SK-N-MC (cell line): ENCODE data around the gene FOLR2.
"Not testable (repeated sequence)": the region's sequence is repeated elsewhere in the genome, so short reads cannot be mapped to it uniquely, and the experiment has no call there.

Source experiments
- DNase-seq: peaks from one replicate; pipeline ENCODE4 v3.0.0-alpha.2; 2011; ENCODE audit warnings: low read depth, low spot score
- H3K27ac ChIP-seq: fragments of 200-600 bp; sonication (generic); 2 replicates; pipeline ENCODE4 v1.5.1; 2016; ENCODE audit warnings: mixed run types
- H3K36me3 ChIP-seq: fragments of 200-600 bp; sonication (generic); 2 replicates; pipeline ENCODE4 v1.6.1; 2017; ENCODE audit warnings: antibody characterized with exemption, low read length, mixed read lengths; ENCODE audit not compliant: insufficient read depth
- H3K4me3 ChIP-seq: fragments of 200-600 bp; sonication (generic); 2 replicates; pipeline ENCODE4 v1.5.1; 2016
- H3K9ac ChIP-seq: fragments of 200-600 bp; sonication (generic); 2 replicates; pipeline ENCODE4 v1.8.0; 2017; ENCODE audit warnings: mixed run types, mixed read lengths; ENCODE audit not compliant: insufficient read length
- H3K9me3 ChIP-seq: fragments of 200-600 bp; sonication (generic); 2 replicates; pipeline ENCODE4 v1.6.1; 2017; ENCODE audit warnings: low read depth, mild to moderate bottlenecking, antibody characterized with exemption, low read length, moderate library complexity, mixed read lengths
- EZH2 ChIP-seq: fragments of 200-600 bp; sonication (generic); IDR thresholded peaks from one replicate; pipeline ENCODE4 v1.6.1; 2017; ENCODE audit warnings: antibody characterized with exemption
- FOXP2 ChIP-seq: optimal IDR thresholded peaks from 2 replicates; pipeline ENCODE3; 2011; ENCODE audit warnings: mild to moderate bottlenecking, moderate library complexity; ENCODE audit not compliant: insufficient read depth; ENCODE audit errors: extremely low read length, control extremely low read depth
- POLR2AphosphoS5 ChIP-seq: IDR thresholded peaks from 2 replicates; pipeline ENCODE4 v1.6.1; 2012; ENCODE audit warnings: mild to moderate bottlenecking, low read depth, low read length, borderline replicate concordance

The FOLR2 gene

DNA sequence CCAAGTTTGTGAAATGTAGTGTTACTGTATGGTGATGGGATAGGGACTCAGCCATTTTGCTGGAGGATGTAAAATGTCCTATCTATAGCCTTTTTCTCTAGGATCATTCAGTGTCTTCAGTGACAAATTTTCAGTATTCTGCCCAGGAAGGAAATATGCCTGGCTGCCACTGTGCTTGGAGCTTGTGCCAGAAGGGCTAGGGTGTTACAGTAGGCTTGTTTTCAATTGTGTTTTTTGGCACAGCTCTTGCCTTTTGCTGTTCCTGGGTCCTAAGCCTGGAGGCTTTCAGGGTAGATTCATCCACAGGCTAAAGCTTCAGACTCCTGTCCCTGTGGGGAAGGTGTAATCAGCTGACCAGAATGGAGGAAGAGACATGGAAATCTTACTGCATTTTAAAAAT lies 49.4 kb downstream of the FOLR2 start:
- TF ChIP-seq FOXP2 (no peak), EZH2 (no peak), POLR2AphosphoS5 (no peak)
- Histone ChIP-seq H3K9me3 (no peaks in the 10 kb centered on the region), H3K27ac (no peak overlapping the region), H3K4me3 (no peak overlapping the region), H3K36me3 (no peaks in the 10 kb centered on the region), H3K9ac (no peak overlapping the region)
- no peak for DNase-seq

DNA sequence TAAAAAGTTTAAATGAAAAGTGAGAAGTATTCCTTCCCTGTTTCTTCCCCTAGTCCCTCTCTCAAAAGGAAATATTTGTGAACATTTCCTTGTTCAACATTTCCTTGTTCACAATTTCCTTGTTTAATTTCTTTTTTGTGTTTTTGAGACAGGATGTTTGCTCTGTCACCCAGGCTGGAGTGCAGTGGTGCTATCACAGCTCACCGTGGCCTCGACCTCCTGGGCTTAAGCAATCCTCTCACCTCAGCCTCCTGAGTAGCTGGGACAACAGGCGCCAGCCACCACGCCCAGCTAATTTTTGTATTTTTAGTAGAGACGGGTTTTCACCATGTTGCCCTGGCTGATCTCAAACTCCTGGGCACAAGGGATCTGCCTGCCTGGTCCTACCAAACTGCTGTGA lies 50.4 kb downstream of the FOLR2 start:
- not testable (repeated sequence) for H3K9ac ChIP-seq, H3K4me3 ChIP-seq, H3K27ac ChIP-seq, H3K9me3 ChIP-seq, DNase-seq, H3K36me3 ChIP-seq

DNA sequence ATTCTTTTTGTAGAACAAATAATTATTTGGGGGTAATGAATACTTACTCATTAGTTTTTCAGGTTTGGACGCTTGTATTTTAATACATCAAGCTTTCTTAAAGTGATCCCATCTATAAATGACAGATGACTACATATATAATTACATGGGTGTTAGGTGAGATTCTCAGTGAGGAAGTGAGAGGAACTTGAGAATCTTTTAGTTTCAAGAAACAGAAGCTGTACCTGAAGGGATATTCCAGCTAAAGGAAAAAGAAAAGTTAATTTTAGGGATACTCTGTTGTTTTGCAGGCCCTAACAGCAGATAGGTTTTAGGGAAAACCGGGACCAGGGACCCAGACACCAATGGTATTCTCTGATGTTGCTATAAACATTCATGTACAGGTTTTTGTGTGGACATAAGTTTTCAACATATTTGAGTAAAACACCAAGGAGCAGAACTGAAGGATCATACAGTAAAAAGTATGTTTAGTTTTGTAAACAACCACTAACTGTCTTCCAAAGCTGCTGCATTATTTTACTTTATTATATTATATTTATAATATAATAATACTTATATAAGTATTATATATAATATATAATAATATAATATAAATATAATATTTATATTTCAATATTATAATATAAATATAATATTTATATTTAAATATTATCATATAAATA lies 51.5 kb downstream of the FOLR2 start:
- Histone ChIP-seq H3K9ac (no peak overlapping the region), H3K27ac (no peak overlapping the region), H3K9me3 (no peaks in the 10 kb centered on the region), H3K36me3 (no peaks in the 10 kb centered on the region), H3K4me3 (no peak overlapping the region)
- no peak for DNase-seq
- TF ChIP-seq FOXP2 = no peak
- no peak for TF ChIP-seq POLR2AphosphoS5
- TF ChIP-seq EZH2 = no peak
